Measurements from ENCODE around the gene HNRNPK.

DNA sequence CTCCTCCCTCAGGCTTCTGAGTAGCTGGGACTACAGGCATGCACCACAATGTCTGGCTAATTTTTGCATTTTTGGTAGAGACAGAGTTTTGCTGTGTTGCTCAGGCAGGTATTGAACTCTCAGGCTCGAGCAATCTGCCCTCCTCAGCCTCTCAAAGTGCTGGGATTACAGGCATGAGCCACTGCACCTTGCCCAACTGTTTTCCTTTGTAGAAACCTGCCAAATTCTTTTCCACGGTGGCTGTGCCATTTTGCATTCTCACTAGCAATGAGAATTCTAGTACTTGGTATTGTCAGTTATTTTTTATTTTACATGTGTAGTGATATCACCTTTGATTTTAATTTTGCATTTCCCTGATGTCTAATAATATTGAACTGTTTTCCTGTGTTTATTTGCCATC is 8.4 kb upstream of the HNRNPK start:
- TF ChIP-seq RARB (CRISPR knock-in tag; IDR thresholded peaks at IDR 0.05) (no peak), PPARA (CRISPR knock-in tag; IDR thresholded peaks at IDR 0.05; ENCODE audit: borderline replicate concordance) (no peak), ISL1 (CRISPR knock-in tag; IDR thresholded peaks at IDR 0.05) (no peak), ZNF70 (CRISPR knock-in tag; IDR thresholded peaks at IDR 0.05) (no peak)
- TF ChIP-seq, protein P1, sequence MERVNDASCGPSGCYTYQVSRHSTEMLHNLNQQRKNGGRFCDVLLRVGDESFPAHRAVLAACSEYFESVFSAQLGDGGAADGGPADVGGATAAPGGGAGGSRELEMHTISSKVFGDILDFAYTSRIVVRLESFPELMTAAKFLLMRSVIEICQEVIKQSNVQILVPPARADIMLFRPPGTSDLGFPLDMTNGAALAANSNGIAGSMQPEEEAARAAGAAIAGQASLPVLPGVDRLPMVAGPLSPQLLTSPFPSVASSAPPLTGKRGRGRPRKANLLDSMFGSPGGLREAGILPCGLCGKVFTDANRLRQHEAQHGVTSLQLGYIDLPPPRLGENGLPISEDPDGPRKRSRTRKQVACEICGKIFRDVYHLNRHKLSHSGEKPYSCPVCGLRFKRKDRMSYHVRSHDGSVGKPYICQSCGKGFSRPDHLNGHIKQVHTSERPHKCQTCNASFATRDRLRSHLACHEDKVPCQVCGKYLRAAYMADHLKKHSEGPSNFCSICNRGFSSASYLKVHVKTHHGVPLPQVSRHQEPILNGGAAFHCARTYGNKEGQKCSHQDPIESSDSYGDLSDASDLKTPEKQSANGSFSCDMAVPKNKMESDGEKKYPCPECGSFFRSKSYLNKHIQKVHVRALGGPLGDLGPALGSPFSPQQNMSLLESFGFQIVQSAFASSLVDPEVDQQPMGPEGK (CRISPR knock-in tag; IDR thresholded peaks at IDR 0.05; ENCODE audit: borderline replicate concordance) = no peak

Measured in SK-N-SH treated with all-trans-retinoic acid at 6 μM for 48 hours (cell line).